Mononuclear cell (primary cell): Measurements from ENCODE around the gene MYO5B. TPM values are rescaled to one million over a fixed set of nuclear protein-coding genes. Genes with fewer than 3 reads are reported as not detected.

Experiments used
- H3K27me3 ChIP-seq: 2 replicates; pipeline ENCODE4 v1.6.0; 2011; ENCODE audit warnings: low read length, control low read depth; ENCODE audit not compliant: insufficient read depth
- H3K4me1 ChIP-seq: 2 replicates; pipeline ENCODE4 v1.5.1; 2011; ENCODE audit warnings: mild to moderate bottlenecking, low read length, control low read depth; ENCODE audit not compliant: insufficient read depth
- H3K4me3 ChIP-seq: 2 replicates; pipeline ENCODE4 v1.5.1; 2011; ENCODE audit warnings: mild to moderate bottlenecking, low read length, moderate library complexity
- H3K9me3 ChIP-seq: 2 replicates; pipeline ENCODE4 v1.5.1; 2011; ENCODE audit warnings: low read depth, mild to moderate bottlenecking, control low read depth, low read length
- total RNA-seq: library from RNA; depleted of rRNA; stranded (reverse); fragments of >200 nt; gene quantifications from one replicate; pipeline ENCODE4 v1.2.3, GENCODE V29; 2012

MYO5B gene
- total RNA-seq, 1 donor, result under 0.01 TPM

DNA sequence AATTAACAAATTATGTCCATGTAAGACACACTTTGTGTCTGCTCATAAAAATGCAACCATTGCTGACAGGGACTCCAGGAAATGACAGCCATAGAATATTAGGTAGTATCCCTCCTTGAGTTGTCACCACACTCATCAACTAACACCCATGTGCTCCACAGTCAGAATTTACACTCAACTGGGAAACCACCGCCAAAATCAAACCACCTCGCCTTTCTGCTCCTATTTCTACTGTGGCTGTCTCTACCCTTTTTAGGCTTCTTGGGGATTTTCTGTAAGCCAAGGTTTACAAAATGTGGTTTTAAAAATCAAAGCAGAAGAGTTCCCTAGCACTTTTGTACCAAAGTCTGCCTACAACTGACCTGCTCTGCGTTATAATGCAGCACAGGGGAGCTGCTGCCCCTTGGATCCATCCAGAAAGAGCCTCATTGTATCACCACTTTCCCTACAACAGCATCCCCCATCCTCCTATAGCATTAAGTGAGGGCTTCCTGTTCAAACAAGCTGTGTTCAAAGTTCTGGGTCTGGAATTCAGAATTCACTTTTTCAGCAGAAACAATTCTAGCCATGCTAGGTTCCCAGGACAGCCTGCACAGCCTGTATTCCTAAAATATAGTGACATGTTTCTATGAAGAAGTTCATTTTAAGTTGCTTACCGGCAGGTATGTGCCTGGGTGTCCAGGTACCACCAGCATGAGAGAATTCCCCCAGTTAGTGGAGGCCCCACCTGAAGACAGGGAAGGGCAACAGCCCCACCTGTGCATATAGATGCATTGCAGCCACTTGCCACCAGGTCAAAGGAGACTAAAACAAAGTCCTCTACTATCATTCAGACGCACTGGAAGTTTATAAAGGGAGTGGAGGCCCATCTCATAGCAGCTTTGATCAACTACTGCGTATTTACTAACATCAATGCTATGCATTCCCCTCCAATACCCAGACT is 104.3 kb downstream of the MYO5B start:
- Histone ChIP-seq H3K4me3 (no peak overlapping the region), H3K27me3 (no peaks in the 10 kb centered on the region), H3K9me3 (no peaks in the 10 kb centered on the region), H3K4me1 (no peaks in the 10 kb centered on the region)

DNA sequence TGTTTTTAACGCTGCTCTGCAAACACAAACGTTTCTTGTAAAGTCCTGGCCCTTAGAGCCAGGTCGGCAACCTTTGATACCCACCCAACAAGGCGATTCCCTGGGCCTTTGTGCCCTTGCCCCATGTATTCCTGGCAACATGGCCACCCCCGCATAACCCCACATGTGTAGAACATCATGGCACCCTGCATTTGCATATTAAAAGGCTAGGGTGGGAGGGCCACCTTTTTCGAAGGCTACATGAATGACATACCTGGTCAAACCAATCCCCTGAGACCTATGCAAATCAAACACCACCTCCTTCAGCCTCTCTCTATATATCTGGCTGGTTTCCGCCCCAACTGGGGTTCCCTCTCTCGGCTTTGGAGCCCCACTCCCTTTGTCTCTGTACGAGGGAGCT is 105.2 kb downstream of the MYO5B start:
- Histone ChIP-seq H3K27me3 (no peaks in the 10 kb centered on the region), H3K9me3 (no peaks in the 10 kb centered on the region), H3K4me1 (no peaks in the 10 kb centered on the region), H3K4me3 (no peak overlapping the region)

DNA sequence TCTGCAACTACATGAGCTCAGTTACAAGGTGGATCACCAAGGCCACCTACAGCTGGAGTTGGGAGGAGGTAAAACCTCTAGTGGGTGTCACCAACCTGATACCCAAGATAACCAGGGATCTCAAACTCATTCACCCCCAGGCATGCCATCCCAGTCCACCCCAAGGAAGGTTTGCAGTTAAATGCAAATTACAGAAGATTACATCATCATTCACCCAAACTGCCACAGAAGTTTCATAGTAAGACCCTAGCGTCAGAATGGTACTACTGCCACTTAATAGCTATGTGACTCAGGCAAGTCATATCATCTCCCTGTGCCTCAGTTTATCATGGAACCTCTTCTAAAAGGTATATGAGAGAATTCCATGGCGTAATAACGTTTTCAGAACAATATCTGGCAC is 111.2 kb downstream of the MYO5B start:
- no peaks in the 10 kb centered on the region for H3K27me3 ChIP-seq
- no peaks in the 10 kb centered on the region for H3K9me3 ChIP-seq
- no peak overlapping the region for H3K4me3 ChIP-seq
- no peaks in the 10 kb centered on the region for H3K4me1 ChIP-seq

- H3K4me3 ChIP-seq, result no peak overlapping the region
- no peaks in the 10 kb centered on the region for H3K4me1 ChIP-seq
- H3K27me3 ChIP-seq, result no peaks in the 10 kb centered on the region
- H3K9me3 ChIP-seq, result no peaks in the 10 kb centered on the region
These were observed 113.9 kb downstream of the MYO5B start for GRCh38 chr18:50080932-50081560.

DNA sequence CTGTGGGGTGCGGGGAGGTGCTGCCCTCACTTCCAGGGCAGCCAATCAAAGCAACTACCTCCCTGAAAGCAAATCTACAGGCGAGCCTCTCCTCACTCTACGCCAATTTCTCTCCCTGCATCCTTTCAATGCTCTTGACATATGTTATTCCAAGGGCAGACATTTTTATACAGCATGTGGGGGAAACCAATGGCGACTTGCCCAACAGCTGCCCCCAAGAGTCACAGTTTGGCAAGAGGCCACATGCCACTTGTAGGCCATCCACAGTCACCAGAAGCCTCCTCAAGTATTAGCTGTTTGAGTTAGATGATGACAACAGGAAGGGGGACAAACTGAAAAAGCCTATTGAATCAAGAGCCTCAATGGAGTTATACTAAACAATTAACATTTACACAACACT is 114.6 kb downstream of the MYO5B start:
- Histone ChIP-seq H3K4me3 (no peak overlapping the region), H3K9me3 (no peaks in the 10 kb centered on the region), H3K4me1 (no peaks in the 10 kb centered on the region), H3K27me3 (no peaks in the 10 kb centered on the region)

DNA sequence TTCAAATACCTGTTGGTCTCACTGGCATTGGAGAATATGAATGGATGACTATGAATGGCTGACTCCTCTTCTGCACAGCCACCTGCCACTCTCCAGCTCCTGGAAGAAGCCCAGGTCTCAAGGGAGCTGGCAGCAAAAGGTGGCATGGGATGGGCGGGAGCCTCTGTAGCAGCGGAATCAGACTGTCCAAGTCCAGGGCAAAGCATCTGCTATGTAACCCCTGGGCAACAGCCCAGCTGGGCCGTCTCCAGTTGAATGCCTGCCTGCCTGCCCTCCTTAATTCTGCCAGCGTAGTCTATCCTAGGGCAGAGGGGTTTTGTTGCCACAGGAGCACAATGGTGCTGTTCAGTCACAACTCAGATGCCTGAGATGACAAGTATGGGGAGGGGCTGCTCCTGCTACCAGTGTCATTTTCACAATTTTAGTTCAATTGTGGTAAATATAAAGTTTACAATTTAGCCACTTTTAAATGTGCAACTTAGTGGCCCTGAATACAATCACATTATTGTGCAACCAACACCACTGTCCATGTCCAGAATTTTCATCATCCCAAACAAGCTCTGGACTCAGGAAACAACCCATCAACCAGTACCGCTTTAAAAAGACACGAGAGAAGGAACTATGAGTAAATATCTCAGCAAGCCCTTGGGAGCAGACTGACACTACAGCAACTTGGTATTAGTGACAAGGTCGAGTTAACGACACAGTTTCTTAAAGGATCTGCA is 115.2 kb downstream of the MYO5B start:
- Histone ChIP-seq H3K27me3 (no peaks in the 10 kb centered on the region), H3K4me1 (no peaks in the 10 kb centered on the region), H3K9me3 (no peaks in the 10 kb centered on the region), H3K4me3 (no peak overlapping the region)

- H3K4me3 ChIP-seq, result no peak overlapping the region
- no peaks in the 10 kb centered on the region for H3K27me3 ChIP-seq
- H3K4me1 ChIP-seq, result no peaks in the 10 kb centered on the region
- no peaks in the 10 kb centered on the region for H3K9me3 ChIP-seq
These were observed 118.7 kb downstream of the MYO5B start for GRCh38 chr18:50076277-50076676.

GRCh38 chr18:50075772-50076171 is 119.2 kb downstream of the MYO5B start:
- Histone ChIP-seq H3K27me3 (no peaks in the 10 kb centered on the region), H3K4me1 (no peaks in the 10 kb centered on the region), H3K9me3 (no peaks in the 10 kb centered on the region), H3K4me3 (no peak overlapping the region)

DNA sequence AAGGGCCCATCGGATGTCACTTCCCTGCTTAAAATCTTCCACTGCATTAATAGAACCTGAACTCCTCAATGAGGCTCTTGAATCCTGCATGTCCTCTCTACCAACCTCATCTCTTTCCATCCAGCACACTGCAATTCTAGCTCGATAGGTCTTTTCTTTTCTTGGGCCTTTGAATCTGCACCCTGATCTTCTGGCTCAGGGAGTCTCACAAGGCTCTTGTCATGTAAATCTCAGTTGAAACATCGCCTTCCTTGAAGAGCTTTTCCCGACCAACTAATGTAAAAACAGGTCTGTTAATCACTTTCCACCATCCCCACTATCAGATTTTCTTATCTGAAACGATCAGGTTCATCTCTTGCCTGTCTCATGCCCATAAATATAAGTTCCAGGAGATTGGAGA is 120.5 kb downstream of the MYO5B start:
- no peaks in the 10 kb centered on the region for H3K9me3 ChIP-seq
- no peaks in the 10 kb centered on the region for H3K4me1 ChIP-seq
- H3K4me3 ChIP-seq, result no peak overlapping the region
- no peaks in the 10 kb centered on the region for H3K27me3 ChIP-seq

DNA sequence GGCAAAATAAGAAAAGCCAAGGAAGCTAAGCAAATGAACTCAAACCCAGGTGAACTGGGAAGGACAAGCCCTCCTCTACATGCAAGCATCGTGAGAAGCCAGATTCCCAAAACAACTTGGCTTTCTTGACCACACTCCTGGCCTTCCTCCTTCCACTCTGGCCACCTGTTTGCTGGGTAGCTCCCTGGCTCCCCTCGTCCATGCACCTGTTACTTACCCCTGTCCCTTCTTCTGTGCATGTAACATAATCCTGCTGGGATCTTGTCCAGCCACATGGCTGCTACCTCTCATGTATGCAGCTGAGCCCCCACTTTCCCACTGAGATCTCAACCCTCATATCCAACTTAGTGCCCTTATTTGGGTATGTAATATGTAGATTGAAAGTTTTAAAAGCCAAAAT is 121.6 kb downstream of the MYO5B start:
- no peaks in the 10 kb centered on the region for H3K4me1 ChIP-seq

GRCh38 chr18:50072146-50072545 is 122.8 kb downstream of the MYO5B start:
- Histone ChIP-seq H3K4me3 (no peak overlapping the region), H3K9me3 (no peaks in the 10 kb centered on the region), H3K4me1 (no peaks in the 10 kb centered on the region), H3K27me3 (no peaks in the 10 kb centered on the region)

More for the DNA sequence above, 121.6 kb downstream of the MYO5B start:
- Histone ChIP-seq H3K27me3 (no peaks in the 10 kb centered on the region), H3K4me3 (no peak overlapping the region), H3K9me3 (no peaks in the 10 kb centered on the region)

DNA sequence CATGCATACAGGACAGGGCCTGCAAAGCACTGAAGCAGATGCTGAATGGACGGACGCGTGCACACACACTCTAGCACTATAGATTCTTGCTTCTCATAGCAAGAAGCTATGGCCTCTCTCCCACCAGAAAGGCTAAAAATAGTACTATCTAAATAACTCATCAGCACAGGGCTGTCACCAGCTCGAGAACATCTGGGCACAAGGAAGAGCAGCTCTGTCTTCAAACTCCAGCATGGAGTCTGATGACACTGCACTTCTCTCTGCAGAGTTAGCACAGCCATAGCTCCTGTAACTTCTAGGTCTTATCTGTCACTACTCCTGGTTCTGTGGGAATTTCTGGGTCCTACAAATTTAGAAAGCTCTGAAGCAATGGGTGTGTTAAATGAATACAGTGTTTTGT is 123.5 kb downstream of the MYO5B start:
- Histone ChIP-seq H3K27me3 (no peaks in the 10 kb centered on the region), H3K4me3 (no peak overlapping the region), H3K9me3 (no peaks in the 10 kb centered on the region), H3K4me1 (no peaks in the 10 kb centered on the region)

DNA sequence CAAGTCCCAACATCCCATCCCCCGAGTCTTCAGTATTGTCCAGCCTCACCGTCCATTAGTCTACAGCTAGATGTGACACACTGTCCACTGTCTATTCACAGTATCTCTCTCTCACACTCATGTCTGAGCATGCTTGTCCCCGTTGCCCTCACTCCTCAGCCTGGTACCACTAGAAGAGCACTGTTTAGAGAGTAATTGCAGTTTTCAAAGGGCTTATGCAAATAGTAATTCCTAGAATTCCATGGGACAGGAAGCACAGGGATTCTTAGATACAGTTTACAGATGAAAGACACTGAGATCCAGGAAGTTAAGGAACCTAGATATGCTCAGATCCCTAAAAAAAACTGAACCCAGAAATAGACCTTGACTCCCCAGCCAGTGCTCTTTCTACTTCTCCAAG is 125.5 kb downstream of the MYO5B start:
- no peak overlapping the region for H3K4me3 ChIP-seq
- H3K9me3 ChIP-seq, result no peaks in the 10 kb centered on the region
- H3K4me1 ChIP-seq, result no peaks in the 10 kb centered on the region
- no peaks in the 10 kb centered on the region for H3K27me3 ChIP-seq

DNA sequence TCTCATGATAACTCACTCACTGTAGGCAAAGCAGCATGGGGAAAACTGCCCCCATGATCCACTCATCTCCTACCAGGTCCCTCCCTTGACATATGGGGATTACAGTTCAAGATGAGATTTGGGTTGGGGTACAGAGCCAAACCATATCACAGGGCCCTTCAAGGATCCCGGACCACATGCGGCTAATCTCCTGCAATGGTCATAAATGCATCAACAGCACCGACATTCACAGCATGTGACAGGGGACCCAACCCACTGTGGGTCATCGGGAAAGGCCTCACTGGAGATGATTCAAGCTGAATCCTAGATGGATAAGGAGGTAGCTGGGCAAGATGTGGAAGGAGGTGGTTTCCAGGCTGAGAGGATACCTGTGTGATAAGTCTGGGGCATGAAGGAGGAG is 129.4 kb downstream of the MYO5B start:
- no peaks in the 10 kb centered on the region for H3K27me3 ChIP-seq
- H3K9me3 ChIP-seq, result no peaks in the 10 kb centered on the region
- H3K4me3 ChIP-seq, result no peak overlapping the region
- H3K4me1 ChIP-seq, result no peaks in the 10 kb centered on the region

- Histone ChIP-seq H3K9me3 (no peaks in the 10 kb centered on the region), H3K4me3 (no peak overlapping the region), H3K27me3 (no peaks in the 10 kb centered on the region), H3K4me1 (no peaks in the 10 kb centered on the region)
These were observed 129.9 kb downstream of the MYO5B start for GRCh38 chr18:50065039-50065438.
